ENCODE measurements around the gene MAMDC2. TPM values are rescaled to one million over a fixed set of nuclear protein-coding genes. Genes with fewer than 3 reads are reported as not detected.

Gene MAMDC2
- total RNA-seq, 2 donors from 2014 or later, result 0.44 to 1.4 TPM

DNA sequence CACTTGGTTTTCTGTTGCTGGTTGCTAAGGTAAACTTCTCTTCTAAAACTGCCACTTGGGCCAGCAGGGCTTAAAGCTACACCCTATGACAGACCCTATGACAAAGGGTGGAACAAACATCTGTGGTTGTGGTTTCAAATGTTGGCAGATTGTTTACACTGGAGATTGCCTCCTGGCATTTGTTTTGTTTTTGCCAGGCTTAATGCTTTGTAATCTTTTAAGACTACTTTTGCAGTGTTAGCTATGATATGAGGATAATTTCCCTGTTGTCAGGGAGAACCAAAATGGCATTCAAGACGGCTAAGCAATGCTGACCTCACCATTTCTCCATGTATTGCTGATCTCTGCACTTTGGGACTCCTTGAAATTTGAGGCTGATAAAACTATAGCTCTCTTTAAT lies 50.3 kb downstream of the MAMDC2 start:
- Histone ChIP-seq H3K4me3 (ENCODE audit: low read length) (no peak overlapping the region), H3K36me3 (ENCODE audit: control insufficient read depth, insufficient read depth, low read length) (no peaks in the 10 kb centered on the region), H3K4me1 (ENCODE audit: control insufficient read depth, insufficient read depth, low read length) (peaks cover 8% of the 10 kb centered on the region), H3K9me3 (ENCODE audit: control insufficient read depth, low read length) (no peaks in the 10 kb centered on the region), H3K27ac (ENCODE audit: low read depth, low read length) (no peak overlapping the region), H3K9ac (ENCODE audit: extremely low read depth, low read length, poor library complexity, severe bottlenecking) (no peak overlapping the region), H3K27me3 (ENCODE audit: control insufficient read depth, insufficient read depth, low read length, poor library complexity, severe bottlenecking) (no peaks in the 10 kb centered on the region)
- Mint-ChIP-seq H3K27me3 (ENCODE audit: insufficient read depth) (no peaks in the 10 kb centered on the region), H3K27ac (no peak overlapping the region), H3K4me3 (no peak overlapping the region), H3K36me3 (ENCODE audit: low read depth) (no peaks in the 10 kb centered on the region), H3K4me1 (peaks cover 3% of the 10 kb centered on the region), H3K9me3 (no peaks in the 10 kb centered on the region)
- DNase-seq, result no peak
- TF ChIP-seq, protein P1, sequence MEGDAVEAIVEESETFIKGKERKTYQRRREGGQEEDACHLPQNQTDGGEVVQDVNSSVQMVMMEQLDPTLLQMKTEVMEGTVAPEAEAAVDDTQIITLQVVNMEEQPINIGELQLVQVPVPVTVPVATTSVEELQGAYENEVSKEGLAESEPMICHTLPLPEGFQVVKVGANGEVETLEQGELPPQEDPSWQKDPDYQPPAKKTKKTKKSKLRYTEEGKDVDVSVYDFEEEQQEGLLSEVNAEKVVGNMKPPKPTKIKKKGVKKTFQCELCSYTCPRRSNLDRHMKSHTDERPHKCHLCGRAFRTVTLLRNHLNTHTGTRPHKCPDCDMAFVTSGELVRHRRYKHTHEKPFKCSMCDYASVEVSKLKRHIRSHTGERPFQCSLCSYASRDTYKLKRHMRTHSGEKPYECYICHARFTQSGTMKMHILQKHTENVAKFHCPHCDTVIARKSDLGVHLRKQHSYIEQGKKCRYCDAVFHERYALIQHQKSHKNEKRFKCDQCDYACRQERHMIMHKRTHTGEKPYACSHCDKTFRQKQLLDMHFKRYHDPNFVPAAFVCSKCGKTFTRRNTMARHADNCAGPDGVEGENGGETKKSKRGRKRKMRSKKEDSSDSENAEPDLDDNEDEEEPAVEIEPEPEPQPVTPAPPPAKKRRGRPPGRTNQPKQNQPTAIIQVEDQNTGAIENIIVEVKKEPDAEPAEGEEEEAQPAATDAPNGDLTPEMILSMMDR (conservative IDR thresholded peaks at IDR 0.05), result no peak
- WGBS, 2 experiments (ENCODE audit: insufficient coverage in 1 of 2, insufficient read length in 1 of 2), result 78 to 91% methylated on average over 1 of the region's 1 CpG

- H3K9me3 Mint-ChIP-seq, result no peaks in the 10 kb centered on the region
- H3K4me1 Mint-ChIP-seq, result peaks cover 3% of the 10 kb centered on the region
Measured at GRCh38 chr9:70094747-70095146, 51.1 kb downstream of the MAMDC2 start.

DNA sequence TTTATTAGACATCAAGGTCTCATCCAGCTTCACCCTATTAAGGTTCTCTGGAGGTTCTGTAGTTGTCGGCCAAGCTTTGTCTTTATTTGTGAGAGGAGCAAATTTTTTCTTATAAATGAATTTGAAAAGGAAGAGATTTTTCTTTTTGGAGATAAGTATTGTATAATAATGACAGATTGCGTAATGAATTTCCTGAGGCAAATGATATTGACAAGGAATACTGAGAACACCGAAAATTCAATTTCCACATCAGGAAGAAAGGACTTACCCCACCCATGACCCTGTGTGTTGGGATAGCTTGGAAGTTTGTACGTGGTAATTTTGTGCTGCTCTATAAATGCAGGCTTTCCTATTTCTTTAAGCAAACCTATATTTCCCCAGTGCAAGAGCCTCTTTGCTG lies 53.5 kb downstream of the MAMDC2 start:
- no peak overlapping the region for H3K9ac ChIP-seq (ENCODE audit: extremely low read depth, low read length, poor library complexity, severe bottlenecking)
- Mint-ChIP-seq H3K4me3 (no peak overlapping the region), H3K27ac (no peak overlapping the region), H3K4me1 (peaks cover 2% of the 10 kb centered on the region), H3K27me3 (ENCODE audit: insufficient read depth) (no peaks in the 10 kb centered on the region), H3K9me3 (no peaks in the 10 kb centered on the region), H3K36me3 (ENCODE audit: low read depth) (no peaks in the 10 kb centered on the region)
- no peaks in the 10 kb centered on the region for H3K9me3 ChIP-seq (ENCODE audit: control insufficient read depth, low read length)
- no peak overlapping the region for H3K4me3 ChIP-seq (ENCODE audit: low read length)
- H3K4me1 ChIP-seq (ENCODE audit: control insufficient read depth, insufficient read depth, low read length), result peaks cover 7% of the 10 kb centered on the region
- no peaks in the 10 kb centered on the region for H3K27me3 ChIP-seq (ENCODE audit: control insufficient read depth, insufficient read depth, low read length, poor library complexity, severe bottlenecking)
- H3K36me3 ChIP-seq (ENCODE audit: control insufficient read depth, insufficient read depth, low read length), result no peaks in the 10 kb centered on the region
- no peak overlapping the region for H3K27ac ChIP-seq (ENCODE audit: low read depth, low read length)
- 93 to 100% methylated on average over 3 of the region's 4 CpGs for WGBS, 2 experiments (ENCODE audit: insufficient coverage in 1 of 2, insufficient read length in 1 of 2)
- no peak for DNase-seq
- TF ChIP-seq, protein P1 (conservative IDR thresholded peaks at IDR 0.05), result no peak

More at GRCh38 chr9:70094747-70095146, 51.1 kb downstream of the MAMDC2 start:
- Histone ChIP-seq H3K9me3 (ENCODE audit: control insufficient read depth, low read length) (no peaks in the 10 kb centered on the region), H3K9ac (ENCODE audit: extremely low read depth, low read length, poor library complexity, severe bottlenecking) (no peak overlapping the region), H3K4me1 (ENCODE audit: control insufficient read depth, insufficient read depth, low read length) (peaks cover 8% of the 10 kb centered on the region), H3K4me3 (ENCODE audit: low read length) (no peak overlapping the region), H3K27me3 (ENCODE audit: control insufficient read depth, insufficient read depth, low read length, poor library complexity, severe bottlenecking) (no peaks in the 10 kb centered on the region), H3K27ac (ENCODE audit: low read depth, low read length) (no peak overlapping the region), H3K36me3 (ENCODE audit: control insufficient read depth, insufficient read depth, low read length) (no peaks in the 10 kb centered on the region)
- no peak for DNase-seq
- Mint-ChIP-seq H3K4me3 (no peak overlapping the region), H3K36me3 (ENCODE audit: low read depth) (no peaks in the 10 kb centered on the region), H3K27me3 (ENCODE audit: insufficient read depth) (no peaks in the 10 kb centered on the region), H3K27ac (no peak overlapping the region)
- TF ChIP-seq, protein P1 (conservative IDR thresholded peaks at IDR 0.05), result no peak
